SU-DHL-6 (cell line): ENCODE data around the gene EIF4EBP2.

Experiments
- EZH2phosphoT487 ChIP-seq: fragments of 200-600 bp; sonication (generic), shearing (Covaris generic); conservative IDR thresholded peaks from 2 replicates; pipeline ENCODE4 v1.6.1; 2018; ENCODE audit warnings: mild to moderate bottlenecking, antibody characterized with exemption, low read length, moderate library complexity, mixed read lengths
- TF ChIP-seq, protein P1 (sequence below): fragments of 200-600 bp; sonication (generic); IDR thresholded peaks from one replicate; pipeline ENCODE4 v1.5.1; 2017; ENCODE audit warnings: antibody characterized with exemption, mild to moderate bottlenecking, low read length, moderate library complexity; ENCODE audit not compliant: insufficient read depth, poor library complexity, severe bottlenecking

DNA sequence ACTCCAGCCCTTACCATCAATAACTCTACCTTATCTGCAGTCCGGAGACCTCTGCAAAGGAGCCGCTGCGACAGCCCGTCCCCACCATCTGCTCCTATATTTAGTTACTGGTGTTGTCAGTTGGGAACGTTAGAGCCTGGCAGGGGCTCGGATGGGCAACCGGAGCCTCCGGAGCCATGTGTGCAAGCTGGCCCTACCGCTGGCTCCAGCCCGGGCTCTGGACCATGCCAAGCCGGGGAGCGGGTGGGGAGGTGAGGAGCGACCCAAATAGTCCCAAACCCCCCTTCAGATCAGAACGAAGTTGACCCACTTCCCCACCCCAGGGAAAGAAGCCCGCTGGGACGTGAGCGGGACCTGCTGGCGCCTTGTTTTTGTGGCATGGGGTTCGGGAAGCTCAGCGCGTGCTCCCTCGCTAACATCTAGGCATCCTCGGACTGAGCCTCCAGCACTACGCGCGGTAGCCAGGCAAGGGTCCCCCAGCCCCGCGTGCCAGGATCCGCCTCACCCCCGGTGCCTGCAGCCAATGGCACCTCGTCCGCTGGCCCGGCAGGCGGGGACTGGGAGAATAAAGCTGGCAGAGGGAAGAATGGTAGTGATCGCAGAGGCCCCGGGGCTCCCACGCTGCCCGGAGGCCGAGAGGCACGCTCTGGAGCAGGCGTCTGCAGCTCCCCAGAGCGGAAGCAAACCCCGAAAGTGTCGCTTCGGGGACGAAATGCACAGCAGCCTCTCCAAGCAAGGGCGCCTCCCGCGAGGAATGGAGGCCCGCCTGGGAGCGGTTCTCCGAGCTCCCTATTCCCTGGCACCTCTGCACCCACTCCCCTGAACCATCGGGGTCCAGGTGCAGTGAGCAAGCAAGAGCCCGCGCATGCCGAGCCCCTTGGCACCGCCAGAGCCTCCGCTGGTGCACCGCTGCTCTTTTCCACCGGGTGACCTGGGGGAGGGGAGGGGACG is 22.2 kb upstream of the EIF4EBP2 start:
- TF ChIP-seq, protein P1, sequence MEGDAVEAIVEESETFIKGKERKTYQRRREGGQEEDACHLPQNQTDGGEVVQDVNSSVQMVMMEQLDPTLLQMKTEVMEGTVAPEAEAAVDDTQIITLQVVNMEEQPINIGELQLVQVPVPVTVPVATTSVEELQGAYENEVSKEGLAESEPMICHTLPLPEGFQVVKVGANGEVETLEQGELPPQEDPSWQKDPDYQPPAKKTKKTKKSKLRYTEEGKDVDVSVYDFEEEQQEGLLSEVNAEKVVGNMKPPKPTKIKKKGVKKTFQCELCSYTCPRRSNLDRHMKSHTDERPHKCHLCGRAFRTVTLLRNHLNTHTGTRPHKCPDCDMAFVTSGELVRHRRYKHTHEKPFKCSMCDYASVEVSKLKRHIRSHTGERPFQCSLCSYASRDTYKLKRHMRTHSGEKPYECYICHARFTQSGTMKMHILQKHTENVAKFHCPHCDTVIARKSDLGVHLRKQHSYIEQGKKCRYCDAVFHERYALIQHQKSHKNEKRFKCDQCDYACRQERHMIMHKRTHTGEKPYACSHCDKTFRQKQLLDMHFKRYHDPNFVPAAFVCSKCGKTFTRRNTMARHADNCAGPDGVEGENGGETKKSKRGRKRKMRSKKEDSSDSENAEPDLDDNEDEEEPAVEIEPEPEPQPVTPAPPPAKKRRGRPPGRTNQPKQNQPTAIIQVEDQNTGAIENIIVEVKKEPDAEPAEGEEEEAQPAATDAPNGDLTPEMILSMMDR = no peak
- TF ChIP-seq EZH2phosphoT487 = no peak
